MCF 10A (cell line): Measurements from ENCODE around the gene UBTD2. TPM values are rescaled to one million over a fixed set of nuclear protein-coding genes. Genes with fewer than 3 reads are reported as not detected.

Experiments
- BruUV-seq: library from RNA; stranded (reverse); fragments of 400-500 nt; replicated peaks from 2 replicates; lab custom pipeline; 2021; lab: Mats Ljungman, UMichigan
- CTCF ChIA-PET: fragments of 300-600 bp; sonication (Branson Sonifier 250); formaldehyde crosslinking; extraction: SDS; loops from one replicate; lab custom pipeline; 2021; ENCODE audit warnings: antibody characterized with exemption, inconsistent platforms; lab: Yijun Ruan, JAX
- POLR2A ChIA-PET: fragments of 300-600, 350-650 bp; sonication (Branson Sonifier 250); formaldehyde crosslinking; extraction: SDS; loops from one replicate; lab custom pipeline; 2020; ENCODE audit warnings: antibody characterized with exemption, inconsistent platforms; lab: Yijun Ruan, JAX
- DNase-seq: peaks from one replicate; pipeline ENCODE4 v3.0.0-alpha.2; 2018; ENCODE audit not compliant: unreplicated experiment
- H3K27ac Mint-ChIP-seq: one replicate; pipeline ENCODE4 v1.8.0; 2022; ENCODE audit warnings: mild to moderate bottlenecking, low read depth, mixed read lengths; ENCODE audit not compliant: unreplicated experiment
- H3K27me3 Mint-ChIP-seq: one replicate; pipeline ENCODE4 v1.8.0; 2022; ENCODE audit warnings: mixed read lengths; ENCODE audit not compliant: insufficient read depth, unreplicated experiment
- H3K36me3 Mint-ChIP-seq: one replicate; pipeline ENCODE4 v1.8.0; 2022; ENCODE audit warnings: mild to moderate bottlenecking, moderate library complexity, mixed read lengths; ENCODE audit not compliant: insufficient read depth, unreplicated experiment
- H3K4me1 Mint-ChIP-seq: one replicate; pipeline ENCODE4 v1.8.0; 2022; ENCODE audit warnings: mixed read lengths; ENCODE audit not compliant: insufficient read depth, unreplicated experiment
- H3K4me3 Mint-ChIP-seq: one replicate; pipeline ENCODE4 v1.8.0; 2022; ENCODE audit warnings: mild to moderate bottlenecking, moderate library complexity, mixed read lengths; ENCODE audit not compliant: unreplicated experiment
- H3K9me3 Mint-ChIP-seq: one replicate; pipeline ENCODE4 v1.8.0; 2022; ENCODE audit warnings: mixed read lengths; ENCODE audit not compliant: unreplicated experiment
- CTCF ChIP-seq: fragments of 200-600 bp; IDR thresholded peaks from one replicate; pipeline ENCODE4 v1.8.0; 2022; ENCODE audit warnings: antibody characterized with exemption, mild to moderate bottlenecking; ENCODE audit not compliant: unreplicated experiment
- intact Hi-C: fragments of 100-400 bp; cut with micrococcal nuclease; formaldehyde crosslinking; loops from 2 replicates; pipeline ENCODE4 v1.14.1; 2022
- total RNA-seq: library from RNA; stranded (reverse); gene quantifications from 2 replicates; pipeline ENCODE4 v1.2.3, GENCODE V29; 2022

Gene UBTD2
- total RNA-seq, 1 experiment from 2014 or later, result 24.1 TPM

- Mint-ChIP-seq H3K4me1 (no peaks in the 10 kb centered on the region), H3K4me3 (no peak overlapping the region), H3K9me3 (no peaks in the 10 kb centered on the region), H3K27ac (peak overlapping the region; percentile 20), H3K36me3 (peaks cover 30% of the 10 kb centered on the region), H3K27me3 (no peaks in the 10 kb centered on the region)
- TF ChIP-seq CTCF, result no peak
- intact Hi-C loops, result no loop called here
- DNase-seq, result no peak
- ChIA-PET CTCF (interaction anchor here (0.5 to 1.2 kb wide), 4 partner anchors 9 to 262 kb away, joined by 3 to 4 read pairs (median 4); no protein-coding TSS in a partner anchor), POLR2A (interaction anchor here (0.6 to 1.1 kb wide), 2 partner anchors 10 to 531 kb away, joined by 3 read pairs; no protein-coding TSS in a partner anchor)
- BruUV-seq, result no TSS peak
Observed at GRCh38 chr5:172223901-172224873, 59.4 kb downstream of the UBTD2 start.

- TF ChIP-seq CTCF, result no peak
- Mint-ChIP-seq H3K4me1 (peaks cover 9% of the 10 kb centered on the region), H3K27ac (no peak overlapping the region), H3K9me3 (no peaks in the 10 kb centered on the region), H3K27me3 (no peaks in the 10 kb centered on the region), H3K4me3 (no peak overlapping the region), H3K36me3 (peaks cover 20% of the 10 kb centered on the region)
- POLR2A ChIA-PET, result no interaction called here
- intact Hi-C loops, result no loop called here
- no peak for DNase-seq
- no TSS peak for BruUV-seq
- CTCF ChIA-PET, result interaction anchor here (1.1 kb wide), 1 partner anchor 31 kb away, joined by 6 read pairs; the partner anchor contains the start of gene STK10
Observed at GRCh38 chr5:172219296-172219695, 64.3 kb downstream of the UBTD2 start.

- Mint-ChIP-seq H3K4me1 (peaks cover 9% of the 10 kb centered on the region), H3K9me3 (no peaks in the 10 kb centered on the region), H3K27ac (no peak overlapping the region), H3K4me3 (no peak overlapping the region), H3K27me3 (no peaks in the 10 kb centered on the region), H3K36me3 (peaks cover 36% of the 10 kb centered on the region)
- intact Hi-C loops, result no loop called here
- TF ChIP-seq CTCF, result no peak
- CTCF ChIA-PET, result interaction anchor here (0.7 kb wide), 1 partner anchor 207 kb away, joined by 6 read pairs; no protein-coding TSS in a partner anchor
- no TSS peak for BruUV-seq
- peak; percentile 31 for DNase-seq
- POLR2A ChIA-PET, result no interaction called here
Observed at GRCh38 chr5:172216345-172216744, 67.2 kb downstream of the UBTD2 start.

GRCh38 chr5:172213126-172213525 is 70.4 kb downstream of the UBTD2 start:
- intact Hi-C loops, result no loop called here
- BruUV-seq, result no TSS peak
- DNase-seq, result no peak
- Mint-ChIP-seq H3K4me1 (peaks cover 9% of the 10 kb centered on the region), H3K4me3 (no peak overlapping the region), H3K27me3 (no peaks in the 10 kb centered on the region), H3K9me3 (no peaks in the 10 kb centered on the region), H3K27ac (no peak overlapping the region), H3K36me3 (peaks cover 45% of the 10 kb centered on the region)
- ChIA-PET POLR2A (interaction anchor here (0.8 to 1.7 kb wide), 5 partner anchors 9 to 68 kb away, joined by 3 to 8 read pairs (median 3); partner anchors contain the start of gene STK10), CTCF (interaction anchor here (1.2 to 4.0 kb wide), 4 partner anchors 10 to 46 kb away, joined by 3 to 17 read pairs (median 4); partner anchors contain the start of gene STK10)
- no peak for TF ChIP-seq CTCF
